GM12891 (cell line): Measurements from ENCODE around the gene F7.

Experiments
- POLR2A ChIP-seq: IDR thresholded peaks from 2 replicates; pipeline ENCODE4 v1.6.1; 2011; ENCODE audit warnings: low read depth, low read length, control low read depth
- POLR2AphosphoS5 ChIP-seq: IDR thresholded peaks from 2 replicates; pipeline ENCODE4 v1.6.1; 2011; ENCODE audit warnings: low read depth, low read length, control low read depth
- POU2F2 ChIP-seq: IDR thresholded peaks from 2 replicates; pipeline ENCODE4 v1.6.1; 2011; ENCODE audit warnings: low read depth, mild to moderate bottlenecking, control low read depth, low read length, moderate library complexity

GRCh38 chr13:113103646-113104045 lies 1.9 kb upstream of the F7 start:
- no peak for TF ChIP-seq POLR2AphosphoS5
- TF ChIP-seq POLR2A = no peak
- TF ChIP-seq POU2F2 = no peak
